Stomach (tissue), 4 donors: Measurements from ENCODE around the gene KIAA1143.

Experiments
- CTCF ChIP-seq, 7 experiments: fragments of 450-650 bp in 4 of 7; fragments of 200-600 bp in 3 of 7; sonication (generic) in 3 of 7; IDR thresholded peaks; one replicate each; pipeline ENCODE4 v1.5.1; 2016 to 2019; ENCODE audit warnings: antibody characterized with exemption in 7 of 7, control low read depth in 2 of 7, mild to moderate bottlenecking in 1 of 7
- POLR2A ChIP-seq, 4 donors: fragments of 450-650 bp; IDR thresholded peaks; one replicate each; pipeline ENCODE4 v1.6.1; 2016; ENCODE audit warnings: antibody characterized with exemption in 4 of 4, control low read depth in 2 of 4, mild to moderate bottlenecking in 1 of 4, moderate library complexity in 1 of 4
- POLR2AphosphoS5 ChIP-seq, 3 donors: sonication (generic); formaldehyde crosslinking; IDR thresholded peaks; one replicate each; pipeline ENCODE4 v1.6.1; 2016; ENCODE audit warnings: antibody characterized with exemption in 3 of 3

- TF ChIP-seq CTCF (IDR thresholded peaks at IDR 0.05) (no peak), POLR2A (IDR thresholded peaks at IDR 0.05) (no peak), POLR2AphosphoS5 (IDR thresholded peaks at IDR 0.05) (no peak)
Observed at GRCh38 chr3:44795197-44795596, 33.8 kb upstream of the KIAA1143 start.
